ENCODE results near the gene RNF8.

Gene RNF8

DNA sequence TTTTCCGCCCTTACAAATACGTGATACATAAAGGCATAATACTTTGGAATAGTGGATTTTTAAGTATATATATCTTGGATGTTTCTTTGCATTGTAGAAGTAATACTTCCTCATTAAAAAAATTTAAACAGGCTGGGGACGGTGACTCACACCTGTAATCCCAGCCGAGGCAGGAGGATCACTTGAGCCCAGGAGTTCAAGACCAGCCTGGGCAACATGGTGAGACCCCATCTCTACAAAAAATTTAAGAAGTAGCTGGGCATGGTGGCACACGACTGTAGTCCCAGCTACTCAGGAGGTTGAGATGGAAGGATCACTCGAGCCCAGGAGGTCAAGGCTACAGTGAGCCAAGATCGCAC lies 38.6 kb upstream of the RNF8 start:
- no peaks in the 10 kb centered on the region for H3K27me3 ChIP-seq (ENCODE audit: control insufficient read depth in 3 of 3, insufficient read depth in 3 of 3, low read depth in 1 of 3, low read length in 3 of 3)
- H3K4me3 ChIP-seq (ENCODE audit: low read length in 2 of 2), result no peak overlapping the region
- no peak overlapping the region for H3K4me2 ChIP-seq (ENCODE audit: insufficient read depth, low read length, poor library complexity, severe bottlenecking)
- no peak overlapping the region for H4K91ac ChIP-seq (ENCODE audit: low read depth, low read length, poor library complexity)
- no peaks in the 10 kb centered on the region for H3K79me1 ChIP-seq (ENCODE audit: low read depth, low read length)
- H3K9ac ChIP-seq (ENCODE audit: low read depth, low read length, poor library complexity), result no peak overlapping the region
- H3K9me3 ChIP-seq (replicated peaks in 1 of 2; ENCODE audit: control insufficient read depth in 2 of 2, insufficient read depth in 1 of 2, low read depth in 1 of 2, low read length in 2 of 2), result no peaks in the 10 kb centered on the region
- H2BK12ac ChIP-seq (ENCODE audit: low read length), result no peak overlapping the region
- no peak overlapping the region for H3K23ac ChIP-seq (ENCODE audit: low read depth, low read length, poor library complexity)
- H3K14ac ChIP-seq (ENCODE audit: low read length), result no peak overlapping the region
- no peak overlapping the region for H2BK120ac ChIP-seq (ENCODE audit: low read depth, low read length)
- no peak overlapping the region for H2AK5ac ChIP-seq (ENCODE audit: low read depth, low read length)
- H2AFZ ChIP-seq (ENCODE audit: low read length), result no peak overlapping the region
- no peak overlapping the region for H3K18ac ChIP-seq (ENCODE audit: low read length)
- H3K4ac ChIP-seq (ENCODE audit: low read length), result no peak overlapping the region
- H2BK15ac ChIP-seq (ENCODE audit: low read length), result no peak overlapping the region
- no peak overlapping the region for H4K8ac ChIP-seq (ENCODE audit: low read depth, low read length)
- no peak for DNase-seq (ENCODE audit: low spot score)
- peaks cover 27 to 77% of the 10 kb centered on the region in 2 donors for H3K36me3 ChIP-seq (replicated peaks in 1 of 2; ENCODE audit: control insufficient read depth in 2 of 2, insufficient read depth in 2 of 2, low read length in 2 of 2)
- no peak overlapping the region for H3K27ac ChIP-seq (replicated peaks; ENCODE audit: low read length)
- no peaks in the 10 kb centered on the region for H3K4me1 ChIP-seq (ENCODE audit: control insufficient read depth in 2 of 2, insufficient read depth in 1 of 2, low read depth in 1 of 2, low read length in 2 of 2)
- H2BK5ac ChIP-seq (ENCODE audit: low read length), result no peak overlapping the region
- no CpG with 5 or more reads among the region's 7 CpGs for WGBS, 2 donors (ENCODE audit: extremely low coverage in 2 of 2, insufficient read length in 2 of 2, insufficient replicate concordance in 1 of 2)

DNA sequence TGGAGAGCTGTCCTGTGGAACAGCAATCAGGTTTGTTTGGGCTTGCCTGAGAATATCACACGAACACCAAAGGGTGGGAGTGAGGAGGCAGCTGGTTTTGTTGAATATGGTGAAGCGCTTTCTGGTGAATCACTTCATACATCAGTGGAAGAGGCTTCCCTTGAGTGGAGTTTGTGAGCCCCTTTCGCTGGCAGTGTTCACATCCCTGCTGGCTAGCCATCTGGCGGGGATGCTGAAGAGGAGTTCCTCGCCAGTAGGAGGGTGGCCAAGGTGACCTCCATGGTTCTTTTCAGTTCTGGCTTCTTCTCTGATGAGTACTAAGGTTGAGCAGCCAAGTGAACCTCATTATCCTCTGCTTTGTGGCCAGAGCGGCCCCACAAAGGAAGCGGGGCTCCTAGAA lies 37.7 kb upstream of the RNF8 start:
- no peak overlapping the region for H4K8ac ChIP-seq (ENCODE audit: low read depth, low read length)
- H2BK15ac ChIP-seq (ENCODE audit: low read length), result no peak overlapping the region
- H3K4me1 ChIP-seq (ENCODE audit: control insufficient read depth in 2 of 2, insufficient read depth in 1 of 2, low read depth in 1 of 2, low read length in 2 of 2), result no peaks in the 10 kb centered on the region
- no peak overlapping the region for H3K4me3 ChIP-seq (ENCODE audit: low read length in 2 of 2)
- H4K91ac ChIP-seq (ENCODE audit: low read depth, low read length, poor library complexity), result no peak overlapping the region
- WGBS, 2 donors (ENCODE audit: extremely low coverage in 2 of 2, insufficient read length in 2 of 2, insufficient replicate concordance in 1 of 2), result no CpG with 5 or more reads among the region's 7 CpGs
- no peak overlapping the region for H3K4ac ChIP-seq (ENCODE audit: low read length)
- no peak overlapping the region for H3K9ac ChIP-seq (ENCODE audit: low read depth, low read length, poor library complexity)
- no peak overlapping the region for H3K4me2 ChIP-seq (ENCODE audit: insufficient read depth, low read length, poor library complexity, severe bottlenecking)
- no peak overlapping the region for H3K27ac ChIP-seq (replicated peaks; ENCODE audit: low read length)
- no peaks in the 10 kb centered on the region for H3K79me1 ChIP-seq (ENCODE audit: low read depth, low read length)
- no peaks in the 10 kb centered on the region for H3K27me3 ChIP-seq (ENCODE audit: control insufficient read depth in 3 of 3, insufficient read depth in 3 of 3, low read depth in 1 of 3, low read length in 3 of 3)
- no peak overlapping the region for H2BK120ac ChIP-seq (ENCODE audit: low read depth, low read length)
- H3K14ac ChIP-seq (ENCODE audit: low read length), result no peak overlapping the region
- DNase-seq (ENCODE audit: low spot score), result no peak
- H3K23ac ChIP-seq (ENCODE audit: low read depth, low read length, poor library complexity), result no peak overlapping the region
- no peaks in the 10 kb centered on the region for H3K9me3 ChIP-seq (replicated peaks in 1 of 2; ENCODE audit: control insufficient read depth in 2 of 2, insufficient read depth in 1 of 2, low read depth in 1 of 2, low read length in 2 of 2)
- no peak overlapping the region for H2BK12ac ChIP-seq (ENCODE audit: low read length)
- no peak overlapping the region for H2AK5ac ChIP-seq (ENCODE audit: low read depth, low read length)
- peaks cover 29 to 85% of the 10 kb centered on the region in 2 donors for H3K36me3 ChIP-seq (replicated peaks in 1 of 2; ENCODE audit: control insufficient read depth in 2 of 2, insufficient read depth in 2 of 2, low read length in 2 of 2)
- no peak overlapping the region for H2BK5ac ChIP-seq (ENCODE audit: low read length)
- no peak overlapping the region for H2AFZ ChIP-seq (ENCODE audit: low read length)
- no peak overlapping the region for H3K18ac ChIP-seq (ENCODE audit: low read length)

DNA sequence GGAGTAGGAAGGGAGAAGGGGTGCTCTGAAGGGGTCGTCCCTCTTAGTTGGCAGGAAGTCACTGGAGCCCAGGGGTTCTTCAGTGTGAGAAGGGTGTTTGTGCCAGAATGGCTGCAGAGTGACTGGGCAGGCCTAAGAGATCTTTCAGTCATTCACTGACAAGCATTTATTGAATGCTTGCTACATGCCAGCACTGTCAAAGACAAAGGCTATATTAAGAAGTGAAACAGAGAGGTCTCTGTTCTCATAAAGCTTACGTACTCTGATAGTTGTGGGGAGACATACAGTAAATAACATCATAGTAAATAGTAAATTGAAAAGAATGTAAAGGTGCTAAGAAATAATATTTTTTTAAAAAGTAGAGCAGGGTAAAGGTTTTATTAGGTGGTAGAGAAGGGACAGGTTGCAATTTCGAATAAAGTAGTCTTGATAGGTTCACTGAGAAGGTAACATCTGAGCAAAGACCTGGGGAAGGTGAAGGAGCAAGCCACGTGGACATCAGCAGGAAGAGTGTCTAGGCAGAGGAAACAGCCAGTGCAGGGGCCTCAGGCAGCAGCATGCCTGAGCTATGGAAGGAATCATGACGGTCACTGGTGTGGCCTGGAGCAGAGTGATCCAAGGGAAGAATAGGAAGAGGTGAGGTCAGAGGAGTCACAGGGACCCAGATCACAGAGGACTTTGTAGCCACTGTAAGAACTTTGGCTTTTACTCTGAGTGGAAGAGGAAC lies 36.3 kb upstream of the RNF8 start:
- H3K4me1 ChIP-seq (ENCODE audit: control insufficient read depth in 2 of 2, insufficient read depth in 1 of 2, low read depth in 1 of 2, low read length in 2 of 2), result no peaks in the 10 kb centered on the region
- H3K14ac ChIP-seq (ENCODE audit: low read length), result no peak overlapping the region
- H3K9ac ChIP-seq (ENCODE audit: low read depth, low read length, poor library complexity), result no peak overlapping the region
- no peak overlapping the region for H2BK5ac ChIP-seq (ENCODE audit: low read length)
- H3K9me3 ChIP-seq (replicated peaks in 1 of 2; ENCODE audit: control insufficient read depth in 2 of 2, insufficient read depth in 1 of 2, low read depth in 1 of 2, low read length in 2 of 2), result no peaks in the 10 kb centered on the region
- H2BK120ac ChIP-seq (ENCODE audit: low read depth, low read length), result no peak overlapping the region
- no peak overlapping the region for H2AFZ ChIP-seq (ENCODE audit: low read length)
- H3K18ac ChIP-seq (ENCODE audit: low read length), result no peak overlapping the region
- WGBS, 2 donors (ENCODE audit: extremely low coverage in 2 of 2, insufficient read length in 2 of 2, insufficient replicate concordance in 1 of 2), result no CpG with 5 or more reads among the region's 5 CpGs
- H3K4ac ChIP-seq (ENCODE audit: low read length), result no peak overlapping the region
- H4K91ac ChIP-seq (ENCODE audit: low read depth, low read length, poor library complexity), result no peak overlapping the region
- H2BK12ac ChIP-seq (ENCODE audit: low read length), result no peak overlapping the region
- H2BK15ac ChIP-seq (ENCODE audit: low read length), result no peak overlapping the region
- H3K27me3 ChIP-seq (ENCODE audit: control insufficient read depth in 3 of 3, insufficient read depth in 3 of 3, low read depth in 1 of 3, low read length in 3 of 3), result no peaks in the 10 kb centered on the region
- no peak overlapping the region for H3K23ac ChIP-seq (ENCODE audit: low read depth, low read length, poor library complexity)
- no peak overlapping the region for H2AK5ac ChIP-seq (ENCODE audit: low read depth, low read length)
- H3K4me3 ChIP-seq (ENCODE audit: low read length in 2 of 2), result no peak overlapping the region
- no peak for DNase-seq (ENCODE audit: low spot score)
- H3K27ac ChIP-seq (replicated peaks; ENCODE audit: low read length), result no peak overlapping the region
- no peaks in the 10 kb centered on the region for H3K79me1 ChIP-seq (ENCODE audit: low read depth, low read length)
- H3K36me3 ChIP-seq (replicated peaks in 1 of 2; ENCODE audit: control insufficient read depth in 2 of 2, insufficient read depth in 2 of 2, low read length in 2 of 2), result peaks cover 33 to 95% of the 10 kb centered on the region in 2 donors
- H4K8ac ChIP-seq (ENCODE audit: low read depth, low read length), result no peak overlapping the region
- H3K4me2 ChIP-seq (ENCODE audit: insufficient read depth, low read length, poor library complexity, severe bottlenecking), result no peak overlapping the region

DNA sequence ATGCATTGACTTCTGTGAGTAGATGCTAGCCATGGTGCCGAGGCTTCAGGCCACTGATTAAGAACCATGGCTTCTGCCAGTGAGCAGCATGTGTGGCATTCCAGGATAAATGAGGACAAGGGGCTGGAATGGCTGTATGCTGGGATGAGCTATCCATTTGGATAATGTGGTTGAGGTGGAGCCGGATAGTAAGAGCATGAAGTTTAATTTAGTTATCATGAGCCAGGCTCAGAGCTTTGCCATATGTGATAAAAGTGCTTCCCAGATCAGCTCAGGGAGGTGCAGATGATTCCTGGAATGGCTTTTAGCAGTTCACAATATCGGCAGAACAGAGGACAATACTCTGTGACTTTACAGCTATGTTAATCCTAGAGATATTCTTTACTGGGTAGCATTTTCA lies 34.6 kb upstream of the RNF8 start:
- no peak overlapping the region for H2BK120ac ChIP-seq (ENCODE audit: low read depth, low read length)
- H3K27me3 ChIP-seq (ENCODE audit: control insufficient read depth in 3 of 3, insufficient read depth in 3 of 3, low read depth in 1 of 3, low read length in 3 of 3), result no peaks in the 10 kb centered on the region
- no peak overlapping the region for H3K9ac ChIP-seq (ENCODE audit: low read depth, low read length, poor library complexity)
- no peak overlapping the region for H2AFZ ChIP-seq (ENCODE audit: low read length)
- no peak for DNase-seq (ENCODE audit: low spot score)
- no peak overlapping the region for H3K4me3 ChIP-seq (ENCODE audit: low read length in 2 of 2)
- no peak overlapping the region for H3K18ac ChIP-seq (ENCODE audit: low read length)
- H3K4me1 ChIP-seq (ENCODE audit: control insufficient read depth in 2 of 2, insufficient read depth in 1 of 2, low read depth in 1 of 2, low read length in 2 of 2), result no peaks in the 10 kb centered on the region
- H3K23ac ChIP-seq (ENCODE audit: low read depth, low read length, poor library complexity), result no peak overlapping the region
- no peak overlapping the region for H2AK5ac ChIP-seq (ENCODE audit: low read depth, low read length)
- no peak overlapping the region for H4K91ac ChIP-seq (ENCODE audit: low read depth, low read length, poor library complexity)
- H4K8ac ChIP-seq (ENCODE audit: low read depth, low read length), result no peak overlapping the region
- H3K4me2 ChIP-seq (ENCODE audit: insufficient read depth, low read length, poor library complexity, severe bottlenecking), result no peak overlapping the region
- no peak overlapping the region for H2BK15ac ChIP-seq (ENCODE audit: low read length)
- H3K14ac ChIP-seq (ENCODE audit: low read length), result no peak overlapping the region
- no peak overlapping the region for H3K4ac ChIP-seq (ENCODE audit: low read length)
- H2BK5ac ChIP-seq (ENCODE audit: low read length), result no peak overlapping the region
- WGBS, 2 donors (ENCODE audit: extremely low coverage in 2 of 2, insufficient read length in 2 of 2, insufficient replicate concordance in 1 of 2), result no CpG with 5 or more reads among the region's 3 CpGs
- H3K36me3 ChIP-seq (replicated peaks in 1 of 2; ENCODE audit: control insufficient read depth in 2 of 2, insufficient read depth in 2 of 2, low read length in 2 of 2), result peaks cover 27 to 84% of the 10 kb centered on the region in 2 donors
- H2BK12ac ChIP-seq (ENCODE audit: low read length), result no peak overlapping the region
- H3K79me1 ChIP-seq (ENCODE audit: low read depth, low read length), result no peaks in the 10 kb centered on the region
- H3K9me3 ChIP-seq (replicated peaks in 1 of 2; ENCODE audit: control insufficient read depth in 2 of 2, insufficient read depth in 1 of 2, low read depth in 1 of 2, low read length in 2 of 2), result no peaks in the 10 kb centered on the region
- H3K27ac ChIP-seq (replicated peaks; ENCODE audit: low read length), result no peak overlapping the region
